Mucosa of descending colon (tissue), 3 donors: ENCODE data around the gene KIAA2012. TPM values are rescaled to one million over a fixed set of nuclear protein-coding genes. Genes with fewer than 3 reads are reported as not detected.

Source experiments
- ATAC-seq: fragments of 200-7000 bp; cut with Tn5 transposase; one replicate; pipeline ENCODE4 v1.9.1; 2020; ENCODE audit warnings: mild to moderate bottlenecking, moderate library complexity
- DNase-seq, 3 donors: peaks; one replicate each; pipeline ENCODE4 v3.0.0-alpha.2; 2020
- H3K36me3 ChIP-seq: fragments of 200-600 bp; one replicate; pipeline ENCODE4 v1.8.0; 2021; ENCODE audit warnings: low read depth, mild to moderate bottlenecking
- H3K4me1 ChIP-seq: fragments of 200-600 bp; one replicate; pipeline ENCODE4 v1.8.0; 2021; ENCODE audit warnings: low read depth, mild to moderate bottlenecking
- H3K4me3 ChIP-seq: fragments of 200-600 bp; one replicate; pipeline ENCODE4 v1.8.0; 2021; ENCODE audit warnings: mild to moderate bottlenecking
- H3K9me3 ChIP-seq: fragments of 200-600 bp; one replicate; pipeline ENCODE4 v1.8.0; 2021; ENCODE audit warnings: mild to moderate bottlenecking
- intact Hi-C, 2 donors: fragments of 100-400 bp; cut with DNase I in 1 of 2; cut with micrococcal nuclease in 1 of 2; formaldehyde crosslinking; loops; one replicate each; pipeline versions ENCODE4 v1.11.0 to v1.11.1; 2022; cut with DNase I, micrococcal nuclease
- total RNA-seq, 3 donors: library from RNA; stranded (reverse); fragmentation: NEBNext Ultra II Directional in 2 of 3; extraction: Animal tissue kit (Norgen Biotek cat#: 25700) in 2 of 3; gene quantifications; one replicate each; pipeline versions ENCODE4 v1.2.1 to v1.2.4, GENCODE V29; 2021 to 2023
- TF ChIP-seq, protein P1 (sequence below): fragments of 200-600 bp; IDR thresholded peaks from one replicate; pipeline ENCODE4 v1.8.0; 2022; ENCODE audit warnings: antibody characterized with exemption, mild to moderate bottlenecking
- donor health status: DM: no; HTN: no; CAD: no; lungs with moderate emphysema.
- donor health status: DM: no; HTN: no; CAD: no.
- donor health status: DM: no; HTN: yes; CAD: no.

KIAA2012 gene
- total RNA-seq, 3 donors from 2014 or later, result 0.13 to 0.14 TPM; not detected in 1

- Histone ChIP-seq H3K4me1 (no peaks in the 10 kb centered on the region), H3K4me3 (no peak overlapping the region), H3K36me3 (no peaks in the 10 kb centered on the region), H3K9me3 (no peaks in the 10 kb centered on the region)
- intact Hi-C loops, result no loop called here
- no peak for ATAC-seq
- DNase-seq, result no peak
- TF ChIP-seq, protein P1, sequence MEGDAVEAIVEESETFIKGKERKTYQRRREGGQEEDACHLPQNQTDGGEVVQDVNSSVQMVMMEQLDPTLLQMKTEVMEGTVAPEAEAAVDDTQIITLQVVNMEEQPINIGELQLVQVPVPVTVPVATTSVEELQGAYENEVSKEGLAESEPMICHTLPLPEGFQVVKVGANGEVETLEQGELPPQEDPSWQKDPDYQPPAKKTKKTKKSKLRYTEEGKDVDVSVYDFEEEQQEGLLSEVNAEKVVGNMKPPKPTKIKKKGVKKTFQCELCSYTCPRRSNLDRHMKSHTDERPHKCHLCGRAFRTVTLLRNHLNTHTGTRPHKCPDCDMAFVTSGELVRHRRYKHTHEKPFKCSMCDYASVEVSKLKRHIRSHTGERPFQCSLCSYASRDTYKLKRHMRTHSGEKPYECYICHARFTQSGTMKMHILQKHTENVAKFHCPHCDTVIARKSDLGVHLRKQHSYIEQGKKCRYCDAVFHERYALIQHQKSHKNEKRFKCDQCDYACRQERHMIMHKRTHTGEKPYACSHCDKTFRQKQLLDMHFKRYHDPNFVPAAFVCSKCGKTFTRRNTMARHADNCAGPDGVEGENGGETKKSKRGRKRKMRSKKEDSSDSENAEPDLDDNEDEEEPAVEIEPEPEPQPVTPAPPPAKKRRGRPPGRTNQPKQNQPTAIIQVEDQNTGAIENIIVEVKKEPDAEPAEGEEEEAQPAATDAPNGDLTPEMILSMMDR, result no peak
Observed at GRCh38 chr2:202116691-202117090, 43.6 kb downstream of the KIAA2012 start.

DNA sequence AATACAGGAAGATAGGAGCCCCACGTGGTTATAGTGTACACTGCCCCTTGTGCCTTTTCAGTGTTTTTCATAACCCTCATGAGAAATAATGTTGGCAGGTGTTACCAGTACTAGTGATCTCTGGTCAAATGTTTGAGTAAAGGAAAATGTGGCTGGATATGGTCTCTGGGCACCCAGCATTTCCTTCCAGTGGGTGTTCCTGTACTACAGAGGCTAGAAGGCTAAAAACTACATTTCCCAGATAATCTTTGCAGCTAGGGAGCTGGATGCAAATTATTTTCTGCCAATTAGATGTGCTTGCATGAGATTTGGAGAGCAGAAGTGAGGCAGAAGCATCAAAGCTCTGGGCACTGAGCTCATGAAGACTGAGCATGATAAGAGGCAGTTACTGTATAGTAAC lies 45.1 kb downstream of the KIAA2012 start:
- DNase-seq (no peak), ATAC-seq (no peak)
- H3K9me3 ChIP-seq, result no peaks in the 10 kb centered on the region
- H3K4me3 ChIP-seq, result no peak overlapping the region
- intact Hi-C loops, result no loop called here
- TF ChIP-seq, protein P1, result no peak
- H3K4me1 ChIP-seq, result no peaks in the 10 kb centered on the region
- no peaks in the 10 kb centered on the region for H3K36me3 ChIP-seq

- H3K4me1 ChIP-seq, result no peaks in the 10 kb centered on the region
- TF ChIP-seq, protein P1, result no peak
Observed at GRCh38 chr2:202120828-202121227, 47.8 kb downstream of the KIAA2012 start.

GRCh38 chr2:202121532-202122162 lies 48.6 kb downstream of the KIAA2012 start:
- ATAC-seq, result peak; percentile 17
- intact Hi-C loops, result no loop called here
- TF ChIP-seq, protein P1, result no peak

More at GRCh38 chr2:202120828-202121227, 47.8 kb downstream of the KIAA2012 start:
- intact Hi-C loops, result no loop called here
- ATAC-seq (no peak), DNase-seq (no peak)
- Histone ChIP-seq H3K9me3 (no peaks in the 10 kb centered on the region), H3K4me3 (no peak overlapping the region), H3K36me3 (no peaks in the 10 kb centered on the region)

GRCh38 chr2:202122163-202122540 lies 49.1 kb downstream of the KIAA2012 start:
- no peaks in the 10 kb centered on the region for H3K36me3 ChIP-seq
- TF ChIP-seq, protein P1, result no peak
- H3K4me1 ChIP-seq, result no peaks in the 10 kb centered on the region
- H3K4me3 ChIP-seq, result no peak overlapping the region
- H3K9me3 ChIP-seq, result no peaks in the 10 kb centered on the region
- intact Hi-C loops, result no loop called here
- ATAC-seq (peak; percentile 30), DNase-seq (no peak)

More at GRCh38 chr2:202121532-202122162, 48.6 kb downstream of the KIAA2012 start:
- peak in 1 of 3 donors; percentile 18 for DNase-seq
- Histone ChIP-seq H3K36me3 (no peaks in the 10 kb centered on the region), H3K4me3 (no peak overlapping the region), H3K4me1 (no peaks in the 10 kb centered on the region), H3K9me3 (no peaks in the 10 kb centered on the region)
